Mesenchymal stem cell (in vitro differentiated cells and primary cell): ENCODE results near the gene ZNF385A.

Source experiments
- DNase-seq: peaks from one replicate; pipeline ENCODE4 v3.0.0-alpha.2; 2013
- H2AFZ ChIP-seq: one replicate; pipeline ENCODE4 v1.6.1; 2013; ENCODE audit warnings: low read depth, mild to moderate bottlenecking, control low read depth, inconsistent platforms, low read length, moderate library complexity
- H2AK5ac ChIP-seq: 2 replicates; pipeline ENCODE4 v1.6.1; 2013; ENCODE audit warnings: low read length, moderate library complexity, mild to moderate bottlenecking, inconsistent platforms; ENCODE audit not compliant: severe bottlenecking
- H2BK120ac ChIP-seq: one replicate; pipeline ENCODE4 v1.6.1; 2013; ENCODE audit warnings: low read depth, mild to moderate bottlenecking, inconsistent platforms, low read length, moderate library complexity
- H2BK12ac ChIP-seq, 2 experiments: one replicate each; pipeline ENCODE4 v1.6.1; 2013; ENCODE audit warnings: inconsistent platforms in 2 of 2, low read length in 2 of 2, mild to moderate bottlenecking in 2 of 2, moderate library complexity in 2 of 2, control low read depth in 1 of 2
- H2BK15ac ChIP-seq: one replicate; pipeline ENCODE4 v1.6.1; 2013; ENCODE audit warnings: mild to moderate bottlenecking, low read depth, inconsistent platforms; ENCODE audit not compliant: poor library complexity, severe bottlenecking
- H2BK5ac ChIP-seq: 2 replicates; pipeline ENCODE4 v1.6.1; 2013; ENCODE audit warnings: low read depth, mild to moderate bottlenecking, low read length, control low read depth, inconsistent platforms; ENCODE audit not compliant: poor library complexity, severe bottlenecking
- H3K14ac ChIP-seq, 2 experiments: one replicate each; pipeline ENCODE4 v1.6.1; 2013; ENCODE audit warnings: inconsistent platforms in 2 of 2, low read length in 2 of 2, control low read depth in 1 of 2, mild to moderate bottlenecking in 1 of 2, moderate library complexity in 1 of 2
- H3K18ac ChIP-seq, 2 experiments: one replicate each; pipeline ENCODE4 v1.6.1; 2013; ENCODE audit warnings: inconsistent platforms in 2 of 2, low read length in 2 of 2, control low read depth in 1 of 2, low read depth in 1 of 2, mild to moderate bottlenecking in 1 of 2
- H3K23ac ChIP-seq, 2 experiments: one replicate each; pipeline ENCODE4 v1.6.1; 2013; ENCODE audit warnings: inconsistent platforms in 2 of 2, low read length in 2 of 2, mild to moderate bottlenecking in 2 of 2, moderate library complexity in 2 of 2, control low read depth in 1 of 2
- H3K27ac ChIP-seq: 2 replicates; pipeline ENCODE4 v1.5.1; 2013; ENCODE audit warnings: mild to moderate bottlenecking, moderate library complexity, low read length, control low read depth, inconsistent platforms; ENCODE audit not compliant: poor library complexity, severe bottlenecking
- H3K27me3 ChIP-seq, 2 experiments: 2 replicates each; pipeline versions ENCODE4 v1.6.1 to v1.7.0; 2013; ENCODE audit warnings: low read length in 2 of 2, mild to moderate bottlenecking in 2 of 2, moderate library complexity in 2 of 2, control low read depth in 1 of 2, inconsistent platforms in 1 of 2; ENCODE audit not compliant: control insufficient read depth in 1 of 2, insufficient read depth in 1 of 2
- H3K36me3 ChIP-seq, 2 experiments: 2 replicates each; pipeline versions ENCODE4 v1.6.1 to v1.7.0; 2013; ENCODE audit warnings: low read length in 2 of 2, control low read depth in 1 of 2, inconsistent platforms in 1 of 2, low read depth in 1 of 2, mild to moderate bottlenecking in 1 of 2; ENCODE audit not compliant: insufficient read depth in 2 of 2, control insufficient read depth in 1 of 2
- H3K4ac ChIP-seq, 2 experiments: one replicate each; pipeline ENCODE4 v1.6.1; 2013; ENCODE audit warnings: inconsistent platforms in 2 of 2, low read length in 2 of 2, mild to moderate bottlenecking in 2 of 2, moderate library complexity in 2 of 2, control low read depth in 1 of 2, low read depth in 1 of 2
- H3K4me1 ChIP-seq: 2 replicates; pipeline ENCODE4 v1.6.1; 2013; ENCODE audit warnings: low read depth, low read length, control low read depth; ENCODE audit not compliant: control insufficient read depth, insufficient read depth
- H3K4me2 ChIP-seq: 2 replicates; pipeline ENCODE4 v1.6.1; 2013; ENCODE audit warnings: low read length, mild to moderate bottlenecking, inconsistent platforms; ENCODE audit not compliant: poor library complexity, severe bottlenecking
- H3K4me3 ChIP-seq, 2 experiments: 2 replicates each; pipeline versions ENCODE4 v1.5.1 to v1.7.0; 2013; ENCODE audit warnings: low read length in 2 of 2, mild to moderate bottlenecking in 2 of 2, control low read depth in 1 of 2, low read depth in 1 of 2; ENCODE audit not compliant: insufficient read depth in 1 of 2
- H3K79me1 ChIP-seq: replicated peaks from 2 replicates; pipeline ENCODE4 v1.6.1; 2013; ENCODE audit warnings: mild to moderate bottlenecking, control low read depth, low read length, inconsistent platforms; ENCODE audit not compliant: poor library complexity, severe bottlenecking
- H3K9ac ChIP-seq: 2 replicates; pipeline ENCODE4 v1.7.0; 2013; ENCODE audit warnings: mild to moderate bottlenecking, low read length, moderate library complexity
- H3K9me3 ChIP-seq: 2 replicates; pipeline ENCODE4 v1.7.0; 2013; ENCODE audit warnings: mild to moderate bottlenecking, low read length; ENCODE audit not compliant: control insufficient read depth
- H4K8ac ChIP-seq: one replicate; pipeline ENCODE4 v1.6.1; 2013; ENCODE audit warnings: inconsistent platforms, mild to moderate bottlenecking, low read length, moderate library complexity
- H4K91ac ChIP-seq: one replicate; pipeline ENCODE4 v1.6.1; 2013; ENCODE audit warnings: mild to moderate bottlenecking, low read length, inconsistent platforms
- WGBS: methylation state at CpG from one replicate; pipeline ENCODE4 v1.1.7; 2013; ENCODE audit warnings: mixed read lengths; 5-methylcytosine and 5-hydroxymethylcytosine counted together

ZNF385A gene

DNA sequence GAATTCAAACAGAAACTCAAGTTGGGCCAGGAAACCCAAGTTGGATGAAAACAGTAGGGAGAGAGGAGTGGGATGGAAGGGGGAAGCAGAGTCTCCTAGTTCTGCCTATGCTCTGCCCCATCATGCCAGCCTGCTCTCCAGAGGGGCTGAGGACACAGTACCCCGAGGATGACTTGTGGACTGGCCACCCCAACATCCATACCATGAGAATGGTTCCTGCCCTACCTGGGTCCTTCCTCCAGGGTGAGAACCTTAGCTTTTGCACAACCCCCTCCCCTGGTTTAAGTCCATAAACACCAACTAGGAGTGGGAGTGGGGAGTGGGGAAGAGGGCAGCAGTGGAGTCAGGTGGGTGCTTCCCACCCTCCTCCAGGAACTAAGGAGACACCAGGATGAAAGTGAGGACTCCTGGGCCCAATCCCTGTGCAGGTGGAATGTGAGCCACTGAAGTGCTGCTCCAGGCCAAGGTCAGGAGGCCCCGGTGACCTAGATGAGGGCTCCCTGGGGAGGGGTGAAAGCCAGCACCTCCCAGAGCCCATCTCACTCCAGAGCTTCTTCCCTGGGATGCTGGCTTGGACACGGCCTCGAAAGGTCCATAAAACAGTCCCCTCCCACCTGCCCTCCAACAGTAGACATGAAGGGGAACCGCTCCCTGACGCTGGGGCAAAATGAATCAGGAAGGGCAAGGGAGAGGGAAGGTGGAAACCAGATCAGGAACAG is 6.6 kb downstream of the ZNF385A start:
- no peak overlapping the region for H2AFZ ChIP-seq
- peak overlapping the region; percentile 8 for H2BK15ac ChIP-seq
- no peak overlapping the region for H2BK12ac ChIP-seq
- H3K36me3 ChIP-seq = peaks cover 2 to 26% of the 10 kb centered on the region in 2 experiments
- no peak overlapping the region for H3K4me2 ChIP-seq
- no peak overlapping the region for H4K8ac ChIP-seq
- peaks cover 11% of the 10 kb centered on the region for H3K79me1 ChIP-seq
- DNase-seq = no peak
- peak overlapping the region in 1 of 2 experiments; percentile 48 for H3K23ac ChIP-seq
- H3K4me1 ChIP-seq = peaks cover 18% of the 10 kb centered on the region
- H3K4ac ChIP-seq = no peak overlapping the region
- peak overlapping the region in 1 of 2 experiments; percentile 73 for H3K4me3 ChIP-seq
- no peaks in the 10 kb centered on the region for H3K9me3 ChIP-seq
- no peak overlapping the region for H4K91ac ChIP-seq
- WGBS = 100% methylated on average over 2 of the region's 6 CpGs
- H2AK5ac ChIP-seq = peak overlapping the region; percentile 6
- no peak overlapping the region for H3K14ac ChIP-seq
- H3K18ac ChIP-seq = no peak overlapping the region
- peak overlapping the region; percentile 68 for H3K9ac ChIP-seq
- no peak overlapping the region for H3K27ac ChIP-seq
- H2BK5ac ChIP-seq = no peak overlapping the region
- no peak overlapping the region for H2BK120ac ChIP-seq
- H3K27me3 ChIP-seq = no peaks in the 10 kb centered on the region

- Histone ChIP-seq H3K14ac (no peak overlapping the region), H3K23ac (no peak overlapping the region), H3K9ac (peak overlapping the region; percentile 33), H3K4me2 (no peak overlapping the region), H2BK15ac (no peak overlapping the region), H2AK5ac (no peak overlapping the region), H4K91ac (no peak overlapping the region), H3K36me3 (peaks cover 3 to 26% of the 10 kb centered on the region in 2 experiments), H3K4me1 (peaks cover 20% of the 10 kb centered on the region), H3K4ac (no peak overlapping the region), H2BK5ac (no peak overlapping the region), H3K4me3 (no peak overlapping the region), H2BK120ac (no peak overlapping the region), H3K18ac (no peak overlapping the region), H2BK12ac (no peak overlapping the region), H3K79me1 (peaks cover 11% of the 10 kb centered on the region), H4K8ac (no peak overlapping the region), H3K27ac (no peak overlapping the region), H2AFZ (no peak overlapping the region), H3K9me3 (no peaks in the 10 kb centered on the region), H3K27me3 (no peaks in the 10 kb centered on the region)
- DNase-seq = no peak
- 54% methylated on average over 2 of the region's 2 CpGs for WGBS
Observed at GRCh38 chr12:54377007-54377406, 7.5 kb downstream of the ZNF385A start.

DNA sequence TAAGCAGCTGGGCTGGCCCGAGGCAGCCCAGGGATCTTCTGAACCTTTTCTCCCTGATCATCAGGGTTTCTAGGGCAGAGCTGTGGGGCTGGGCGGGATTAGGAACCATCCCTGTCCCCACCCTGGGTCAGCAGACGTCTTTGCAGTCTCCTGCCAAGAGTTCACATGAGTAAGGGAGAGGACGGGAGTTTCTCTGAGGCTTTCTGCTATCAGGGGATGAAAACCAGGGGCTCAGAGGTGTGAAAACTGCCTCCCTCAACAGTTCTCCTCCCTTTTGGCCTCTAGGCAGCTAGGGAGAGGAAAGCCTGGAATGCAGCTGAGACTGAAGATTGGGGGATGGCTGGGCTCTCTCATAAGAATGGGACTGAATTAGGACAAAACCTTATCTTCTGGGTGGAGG is 7.9 kb downstream of the ZNF385A start:
- peaks cover 11% of the 10 kb centered on the region for H3K79me1 ChIP-seq
- H2BK12ac ChIP-seq = no peak overlapping the region
- peaks cover 3 to 29% of the 10 kb centered on the region in 2 experiments for H3K36me3 ChIP-seq
- H3K14ac ChIP-seq = no peak overlapping the region
- H2AK5ac ChIP-seq = no peak overlapping the region
- no peak overlapping the region for H3K4me3 ChIP-seq
- WGBS = 60% methylated on average over 3 of the region's 4 CpGs
- no peak overlapping the region for H3K23ac ChIP-seq
- no peak overlapping the region for H2BK15ac ChIP-seq
- H3K4me2 ChIP-seq = no peak overlapping the region
- H4K8ac ChIP-seq = no peak overlapping the region
- DNase-seq = no peak
- H4K91ac ChIP-seq = no peak overlapping the region
- H3K4me1 ChIP-seq = peaks cover 24% of the 10 kb centered on the region
- no peaks in the 10 kb centered on the region for H3K27me3 ChIP-seq
- H3K9me3 ChIP-seq = no peaks in the 10 kb centered on the region
- peak overlapping the region; percentile 33 for H3K9ac ChIP-seq
- no peak overlapping the region for H3K18ac ChIP-seq
- H3K27ac ChIP-seq = no peak overlapping the region
- H2BK120ac ChIP-seq = no peak overlapping the region
- H3K4ac ChIP-seq = no peak overlapping the region
- no peak overlapping the region for H2BK5ac ChIP-seq
- no peak overlapping the region for H2AFZ ChIP-seq

DNA sequence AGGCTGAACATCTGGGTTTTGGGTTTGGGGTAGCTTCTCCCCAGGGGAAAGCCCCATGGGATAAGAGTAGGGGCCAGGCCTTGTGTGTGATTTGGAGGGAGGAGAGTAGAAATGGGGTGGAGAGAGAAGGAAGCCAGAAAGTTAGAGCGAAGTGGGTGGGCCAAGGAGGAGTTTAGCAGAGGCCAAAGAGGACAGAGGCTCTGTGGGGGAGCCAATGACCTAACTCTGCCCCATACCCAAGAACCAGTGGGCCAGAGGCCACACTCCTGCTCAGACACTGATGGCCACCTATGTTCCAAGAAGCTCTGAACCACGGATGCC is 9.3 kb downstream of the ZNF385A start:
- no peak for DNase-seq
- no peak overlapping the region for H3K23ac ChIP-seq
- H3K9ac ChIP-seq = no peak overlapping the region
- H3K79me1 ChIP-seq = peaks cover 11% of the 10 kb centered on the region
- H2BK120ac ChIP-seq = no peak overlapping the region
- H3K27ac ChIP-seq = no peak overlapping the region
- WGBS = 81% methylated on average over 2 of the region's 2 CpGs
- H4K91ac ChIP-seq = no peak overlapping the region
- no peak overlapping the region for H3K4me2 ChIP-seq
- H3K4me1 ChIP-seq = peaks cover 28% of the 10 kb centered on the region
- no peak overlapping the region for H2AFZ ChIP-seq
- no peaks in the 10 kb centered on the region for H3K9me3 ChIP-seq
- no peak overlapping the region for H3K4ac ChIP-seq
- no peak overlapping the region for H2BK5ac ChIP-seq
- no peak overlapping the region for H2AK5ac ChIP-seq
- no peak overlapping the region for H3K18ac ChIP-seq
- no peak overlapping the region for H2BK12ac ChIP-seq
- H3K27me3 ChIP-seq = no peaks in the 10 kb centered on the region
- H3K36me3 ChIP-seq = peaks cover 3 to 38% of the 10 kb centered on the region in 2 experiments
- no peak overlapping the region for H3K4me3 ChIP-seq
- no peak overlapping the region for H4K8ac ChIP-seq
- no peak overlapping the region for H3K14ac ChIP-seq
- no peak overlapping the region for H2BK15ac ChIP-seq
